Activated CD4-positive, alpha-beta T cell treated with anti-CD3 and anti-CD28 coated beads, Interleukin-10, Interleukin-2, amounts not matched to agents 100 ng/mL and 50 ng/mL, durations not matched to agents 16 hours and 8 hours (primary cell): Measurements from ENCODE around the gene DUSP14.
A peak's percentile ranks its signal among the peaks of the same experiment; 100 is the strongest.
"Not testable (repeated sequence)": the region's sequence is repeated elsewhere in the genome, so short reads cannot be mapped to it uniquely, and the experiment has no call there.

Experiments used
- DNase-seq: peaks from one replicate; pipeline ENCODE4 v3.0.0-alpha.2; 2020

DUSP14 gene, protein sequence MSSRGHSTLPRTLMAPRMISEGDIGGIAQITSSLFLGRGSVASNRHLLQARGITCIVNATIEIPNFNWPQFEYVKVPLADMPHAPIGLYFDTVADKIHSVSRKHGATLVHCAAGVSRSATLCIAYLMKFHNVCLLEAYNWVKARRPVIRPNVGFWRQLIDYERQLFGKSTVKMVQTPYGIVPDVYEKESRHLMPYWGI

DNA sequence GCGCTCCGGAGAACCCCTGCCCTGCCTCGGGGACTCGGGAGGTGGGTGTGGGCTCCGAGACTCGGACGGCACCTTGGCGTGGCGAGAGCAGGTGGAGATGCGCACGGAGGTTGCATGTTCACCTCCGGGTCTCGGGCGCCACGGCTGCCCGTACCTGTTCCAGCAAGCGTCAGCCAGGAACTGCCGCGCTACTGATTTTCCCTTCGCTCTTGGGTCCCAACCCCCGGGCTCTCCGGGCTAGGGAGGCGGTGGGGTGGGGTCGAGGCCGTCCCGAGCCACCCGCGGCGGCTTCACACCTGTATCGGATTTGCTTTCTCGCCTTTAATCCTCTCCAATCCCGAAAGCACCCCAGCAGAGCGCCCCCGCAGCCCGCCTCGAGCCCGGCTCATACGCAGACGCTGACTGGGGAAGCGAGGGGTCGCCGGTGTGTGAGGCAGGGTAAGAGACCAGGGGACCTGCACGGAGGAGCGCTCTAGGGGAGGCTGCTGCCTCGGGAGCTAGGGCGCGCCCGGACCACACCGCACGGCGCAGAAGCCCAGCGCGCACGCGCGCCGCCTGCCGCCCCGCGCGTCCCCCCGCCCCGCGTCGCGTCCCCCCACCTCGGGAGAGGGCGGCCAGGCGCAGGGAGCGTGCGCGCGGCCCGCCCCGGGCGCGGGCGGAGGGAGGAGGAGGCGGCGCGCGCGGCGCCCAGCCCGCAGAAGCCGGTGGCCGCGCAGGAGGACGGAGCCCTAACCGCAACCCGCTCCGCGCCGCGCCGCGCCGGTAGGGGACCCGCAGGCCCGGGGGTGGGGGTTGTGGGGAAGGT, at the start of gene DUSP14:
DUSP14 (plus strand) TSS at position 695 of the 805 bp plus-strand sequence. CDS start 22,382 bp downstream, outside the sequence.
- peak; percentile 86 for DNase-seq

DNA sequence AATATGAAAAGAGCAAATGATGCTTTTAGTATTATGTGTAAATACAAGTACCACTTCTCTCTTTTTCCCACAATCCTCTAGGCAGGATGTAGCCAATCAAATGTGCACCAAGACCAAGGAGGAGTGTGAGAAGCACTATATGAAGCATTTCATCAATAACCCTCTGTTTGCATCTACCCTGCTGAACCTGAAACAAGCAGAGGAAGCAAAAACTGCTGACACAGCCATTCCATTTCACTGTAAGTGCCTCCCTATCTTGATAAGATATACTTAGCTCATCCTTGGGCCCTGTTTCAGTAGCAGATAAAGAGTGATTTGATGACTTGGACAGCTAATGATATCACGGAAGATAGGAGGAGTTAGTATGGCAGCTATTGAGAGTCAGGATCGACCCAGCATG, 49.3 kb upstream of the DUSP14 start:
- peak; percentile 21 for DNase-seq

DNA sequence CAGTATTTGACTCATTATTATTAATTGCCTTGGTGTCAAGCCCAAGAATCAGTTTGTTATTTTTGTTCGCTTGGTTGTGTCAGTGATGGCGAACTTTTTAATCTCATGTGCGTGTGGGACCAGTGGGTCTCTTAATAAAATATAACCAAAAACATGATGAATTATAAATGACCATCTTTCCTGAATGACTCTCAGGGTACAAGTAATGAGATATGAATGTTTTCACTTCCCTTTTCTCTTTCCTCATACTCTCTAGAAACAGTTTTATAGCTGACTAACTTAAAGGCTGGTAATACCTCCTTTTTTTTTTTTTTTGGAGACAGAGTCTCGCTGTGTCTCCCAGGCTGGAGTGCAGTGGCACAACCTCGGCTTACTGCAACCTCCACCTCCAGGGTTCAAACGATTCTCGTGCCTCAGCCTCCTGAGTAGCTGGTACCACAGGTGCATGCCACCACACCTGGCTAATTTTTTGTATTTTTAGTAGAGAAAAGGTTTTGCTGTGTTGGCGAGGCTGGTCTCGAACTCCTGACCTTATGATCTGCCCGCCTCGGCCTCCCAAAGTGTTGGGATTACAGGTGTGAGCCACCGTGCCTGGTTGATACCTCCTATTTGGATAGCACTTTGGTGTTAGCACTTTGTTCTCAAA, 48.2 kb upstream of the DUSP14 start:
- not testable (repeated sequence) for DNase-seq

DNA sequence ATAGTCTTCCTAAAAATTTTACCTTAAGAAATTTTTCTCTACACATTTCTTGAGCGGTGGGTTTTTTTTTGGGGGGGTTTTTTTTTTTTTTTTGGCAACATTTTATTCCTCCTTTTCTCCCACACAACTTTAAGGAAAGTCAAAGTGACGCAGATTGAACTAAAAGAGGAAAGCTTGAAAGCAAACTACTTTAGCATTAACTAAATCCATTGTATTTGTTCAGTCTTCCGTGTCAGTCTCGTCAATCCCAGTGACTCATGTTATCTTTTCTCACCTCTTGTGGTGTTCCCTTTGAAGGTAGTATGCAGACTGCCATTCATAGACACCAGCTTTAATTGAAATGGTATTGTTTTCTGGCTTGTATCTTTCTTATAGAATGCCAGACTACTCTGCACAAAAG, 43.7 kb upstream of the DUSP14 start:
- no peak for DNase-seq

DNA sequence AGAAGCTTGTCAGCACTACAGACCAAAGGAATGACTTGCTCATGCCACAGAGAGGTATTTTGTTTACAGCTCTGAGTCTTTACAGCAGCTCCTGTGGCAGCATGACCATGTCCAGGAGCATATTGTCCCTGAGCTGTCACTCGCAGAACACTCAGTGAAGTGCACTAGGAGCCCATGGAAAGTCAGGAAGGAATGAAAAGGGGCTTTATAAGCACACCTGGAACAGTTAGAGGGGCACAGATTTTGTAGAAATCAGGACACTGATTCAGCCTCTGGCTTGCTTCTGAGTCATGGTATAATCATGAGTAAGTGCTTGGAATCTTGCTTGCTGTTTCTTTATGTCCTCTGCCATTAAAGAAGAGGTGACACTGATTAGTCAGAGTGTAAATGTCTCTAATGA, 42.0 kb upstream of the DUSP14 start:
- no peak for DNase-seq

DNA sequence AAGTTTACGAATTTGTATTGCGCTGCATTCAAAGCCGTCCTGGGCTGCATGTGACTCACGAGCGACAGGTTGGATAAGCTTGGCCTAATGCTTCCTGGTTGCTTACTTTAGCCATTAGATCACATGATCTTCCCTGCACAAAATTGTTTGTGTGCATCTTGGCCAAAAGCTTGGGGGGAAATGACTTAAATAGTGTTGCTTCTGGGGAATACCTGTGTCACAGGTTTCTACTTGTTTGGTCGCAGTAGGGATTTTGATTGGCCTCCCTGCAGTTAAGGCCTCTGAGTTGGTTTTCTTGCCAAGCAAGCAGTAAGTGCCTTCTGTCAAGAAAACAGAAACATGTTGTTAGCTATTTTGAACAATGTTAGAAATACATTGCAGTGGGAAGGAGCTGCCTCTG, 39.6 kb upstream of the DUSP14 start:
- no peak for DNase-seq

DNA sequence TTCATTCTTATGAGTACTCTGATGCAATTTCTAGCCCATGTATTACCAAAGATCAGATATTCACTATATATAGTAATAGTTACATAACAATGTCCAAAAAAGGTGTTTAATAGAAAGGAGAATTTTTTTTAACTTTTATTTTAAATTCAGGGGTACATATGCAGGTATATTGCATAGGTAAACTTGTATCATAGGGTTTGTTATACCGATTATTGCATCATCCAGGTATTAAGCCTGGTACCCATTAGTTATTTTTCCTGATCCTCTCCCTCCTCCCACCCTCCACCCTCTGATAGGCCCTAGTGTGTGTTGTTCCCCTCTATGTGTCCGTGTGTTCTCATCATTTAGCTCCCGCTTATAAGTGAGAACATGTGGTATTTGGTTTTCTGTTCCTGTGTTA, 31.9 kb upstream of the DUSP14 start:
- not testable (repeated sequence) for DNase-seq

DNA sequence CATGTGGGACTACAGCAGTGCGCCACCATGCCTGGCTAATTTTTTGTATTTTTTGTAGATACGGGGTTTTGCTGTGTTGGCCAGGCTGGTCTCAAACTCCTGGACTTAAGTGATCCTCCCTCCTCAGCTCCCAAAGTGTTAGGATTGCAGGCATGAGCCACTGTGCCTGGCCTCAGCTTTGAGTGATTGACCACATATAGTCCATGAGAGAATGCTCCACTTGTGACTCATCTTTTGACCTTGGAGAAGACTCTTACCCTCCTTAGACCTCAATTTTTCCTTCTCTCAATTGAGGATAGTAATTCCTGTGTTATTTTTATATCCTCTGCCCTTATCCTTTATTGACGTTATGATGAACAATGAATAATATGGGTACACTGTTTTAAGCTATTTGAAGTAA, 30.9 kb upstream of the DUSP14 start:
- DNase-seq: no peak

DNA sequence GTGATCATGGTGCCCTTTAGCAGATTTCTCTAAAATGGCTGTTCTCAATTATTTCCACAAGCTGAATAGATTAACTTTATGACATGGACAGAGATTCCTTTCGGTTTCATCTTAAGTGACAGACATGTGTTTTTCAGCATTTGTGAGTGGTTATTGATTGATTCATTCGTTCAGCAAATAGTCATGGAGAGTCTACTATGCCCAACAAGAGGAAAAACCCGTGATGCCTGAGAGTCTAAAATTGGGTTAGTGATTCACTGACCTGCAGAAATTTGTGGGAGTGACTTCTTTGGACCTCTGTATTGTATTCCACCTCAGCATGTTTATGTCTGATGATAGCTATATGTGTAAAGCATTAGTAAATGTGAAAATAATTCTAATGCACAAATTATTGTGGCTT, 28.0 kb upstream of the DUSP14 start:
- DNase-seq: peak; percentile 8

DNA sequence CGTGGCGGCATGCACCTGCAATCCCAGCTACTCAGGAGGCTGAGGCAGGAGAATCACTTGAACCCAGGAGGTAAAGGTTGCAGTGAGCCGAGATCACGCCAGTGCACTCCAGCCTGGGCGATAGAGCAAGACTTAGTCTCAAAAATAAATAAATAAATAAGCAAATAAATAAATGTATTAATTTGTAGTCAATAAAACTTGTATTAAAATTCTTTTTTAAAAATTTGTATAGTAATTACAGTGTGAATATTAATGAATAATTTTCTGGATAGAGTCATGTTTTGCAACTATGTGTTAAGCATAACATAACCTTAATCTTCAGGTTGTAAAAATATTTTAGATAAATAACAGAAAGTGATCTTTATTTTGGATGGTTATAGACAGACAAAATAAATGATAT, 27.2 kb upstream of the DUSP14 start:
- no peak for DNase-seq

DNA sequence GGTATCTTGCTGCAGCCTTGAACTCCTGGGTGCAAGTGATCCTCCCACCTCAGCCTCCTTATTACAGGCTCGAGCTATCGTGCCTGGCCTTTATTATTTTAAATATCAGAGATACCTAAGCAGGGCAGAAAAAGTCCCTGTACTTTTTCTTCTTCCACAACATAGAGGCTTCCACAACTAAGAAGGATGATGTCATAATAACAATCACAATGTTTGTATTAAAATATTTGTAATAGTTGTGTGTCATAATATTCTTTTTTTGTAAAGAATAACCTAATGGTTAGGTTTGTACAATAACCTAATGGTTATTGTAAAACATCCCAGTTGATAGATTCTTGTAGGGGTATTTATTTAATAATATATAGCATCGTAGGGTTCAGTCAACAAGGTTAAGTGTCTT, 26.7 kb upstream of the DUSP14 start:
- no peak for DNase-seq

DNA sequence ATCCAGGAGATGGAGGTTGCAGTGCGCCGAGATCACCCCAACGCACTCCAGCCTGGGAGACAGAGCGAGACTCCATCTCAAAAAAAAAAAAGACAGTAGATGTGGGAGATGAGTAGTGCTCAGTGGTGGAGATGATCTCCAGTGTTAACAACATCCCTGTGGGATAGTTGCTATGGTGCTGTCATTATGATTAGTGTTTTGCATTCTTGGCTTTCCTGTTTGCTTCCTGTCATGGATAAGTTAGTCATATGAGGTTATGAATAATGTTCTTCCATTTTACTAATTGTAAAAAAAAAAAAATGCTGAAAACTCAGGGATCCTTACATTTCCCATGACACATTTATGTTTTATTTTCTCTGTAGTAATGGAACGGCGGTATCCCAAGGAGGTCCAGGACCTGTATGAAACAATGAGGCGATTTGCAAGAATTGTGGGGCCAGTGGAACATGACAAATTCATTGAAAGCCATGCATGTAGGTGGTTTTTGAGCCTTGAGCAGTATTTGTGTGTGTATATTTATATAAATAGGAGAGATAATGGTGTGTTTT, 24.5 kb upstream of the DUSP14 start:
- no peak for DNase-seq

DNA sequence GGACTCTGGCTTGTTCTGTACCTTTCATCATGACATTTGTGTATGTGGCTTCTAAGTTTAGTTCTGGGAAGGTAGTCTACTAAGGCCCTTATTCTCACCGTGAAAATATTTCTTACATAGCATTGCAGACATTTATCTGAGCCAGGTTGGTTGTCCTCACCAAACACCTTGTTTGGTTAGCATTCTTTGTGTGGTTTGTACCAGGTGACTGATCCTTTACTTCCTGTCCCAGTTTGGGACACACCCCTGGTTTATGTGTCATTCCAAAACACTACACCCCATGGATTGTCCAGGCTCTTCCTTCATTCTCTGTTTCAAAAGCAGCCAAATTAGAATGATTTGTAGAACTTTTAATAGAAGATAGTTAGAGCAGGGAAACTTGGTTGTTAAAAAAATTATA, 23.2 kb upstream of the DUSP14 start:
- no peak for DNase-seq

DNA sequence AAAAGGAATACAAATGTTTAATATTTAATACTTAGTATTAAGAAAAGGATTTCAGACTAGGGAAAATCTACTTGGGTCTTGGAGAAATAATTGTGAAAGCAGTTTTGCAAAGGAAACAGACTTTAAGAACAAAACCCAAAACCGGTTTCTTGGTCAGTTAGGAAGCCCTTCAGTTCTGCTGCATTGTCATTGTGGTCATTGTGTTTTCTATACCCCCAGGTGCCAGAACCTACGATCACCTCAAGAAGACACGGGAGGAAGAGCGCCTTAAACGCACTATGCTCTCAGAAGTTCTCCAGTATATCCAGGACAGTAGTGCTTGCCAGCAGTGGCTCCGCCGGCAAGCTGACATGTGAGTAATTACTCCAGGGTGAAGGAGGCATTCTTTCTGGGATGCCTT, 19.5 kb upstream of the DUSP14 start:
- no peak for DNase-seq

DNA sequence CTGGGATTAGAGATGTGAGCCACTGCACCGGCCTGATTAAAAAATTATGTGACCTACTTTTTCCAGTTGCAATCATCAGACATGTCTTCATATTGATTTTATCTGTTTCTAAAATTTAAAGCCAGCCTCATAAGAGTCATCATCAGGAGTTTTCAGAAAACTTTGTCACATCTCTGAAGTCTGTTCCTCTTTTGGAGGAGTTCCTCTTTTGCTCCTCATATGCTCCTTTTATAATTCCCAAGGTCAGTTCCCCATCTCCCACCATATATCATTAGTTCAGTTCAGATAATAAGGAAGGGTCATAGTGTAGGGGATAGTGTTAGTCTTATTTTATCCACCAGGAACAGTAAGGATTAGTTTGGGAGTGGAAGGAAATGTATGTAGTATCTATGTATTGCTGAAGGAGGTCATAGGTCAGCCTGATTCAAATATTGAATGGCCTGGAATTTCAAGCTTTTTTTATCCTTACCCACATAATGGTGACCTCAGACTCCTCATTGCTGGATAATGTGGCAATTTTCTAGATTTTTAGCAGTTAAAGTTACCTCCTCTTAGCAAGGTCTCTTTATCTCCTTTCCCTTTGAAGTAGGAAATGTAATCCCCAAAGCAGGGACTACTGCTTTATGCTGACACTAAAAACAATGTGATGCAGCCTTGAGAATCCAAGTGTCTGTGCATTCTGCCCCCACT, 13.8 kb upstream of the DUSP14 start:
- DNase-seq: no peak

DNA sequence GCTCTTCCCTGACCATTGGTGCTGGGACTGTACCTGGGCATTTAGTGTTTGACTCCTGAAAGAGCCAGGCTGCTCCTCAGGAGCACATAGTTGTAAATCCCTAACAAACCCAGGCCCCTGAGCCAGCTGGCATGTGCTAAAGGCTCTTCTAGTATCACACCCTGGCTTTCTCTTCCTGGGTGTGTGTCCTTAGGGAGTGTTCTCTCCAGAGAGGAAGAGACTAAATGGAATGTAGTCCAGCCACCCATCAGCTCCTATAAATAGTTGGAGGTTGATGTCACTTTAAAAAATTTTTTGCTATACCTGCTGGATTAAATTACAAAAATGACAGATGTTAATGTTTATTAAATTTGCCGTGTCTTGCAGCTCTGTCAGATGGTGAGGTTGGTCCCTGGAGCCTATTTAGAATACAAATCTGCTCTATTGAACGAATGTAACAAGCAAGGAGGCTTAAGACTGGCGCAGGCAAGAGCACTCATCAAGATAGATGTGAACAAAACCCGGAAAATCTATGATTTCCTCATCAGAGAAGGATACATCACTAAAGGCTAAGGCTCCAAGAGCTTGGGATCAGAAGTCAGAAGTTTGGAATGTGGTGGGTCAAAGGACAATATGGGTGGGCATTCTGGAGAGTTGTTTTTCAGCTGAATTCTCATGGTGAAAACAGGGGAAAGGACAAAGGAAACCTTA, 13.1 kb upstream of the DUSP14 start:
- DNase-seq: no peak

DNA sequence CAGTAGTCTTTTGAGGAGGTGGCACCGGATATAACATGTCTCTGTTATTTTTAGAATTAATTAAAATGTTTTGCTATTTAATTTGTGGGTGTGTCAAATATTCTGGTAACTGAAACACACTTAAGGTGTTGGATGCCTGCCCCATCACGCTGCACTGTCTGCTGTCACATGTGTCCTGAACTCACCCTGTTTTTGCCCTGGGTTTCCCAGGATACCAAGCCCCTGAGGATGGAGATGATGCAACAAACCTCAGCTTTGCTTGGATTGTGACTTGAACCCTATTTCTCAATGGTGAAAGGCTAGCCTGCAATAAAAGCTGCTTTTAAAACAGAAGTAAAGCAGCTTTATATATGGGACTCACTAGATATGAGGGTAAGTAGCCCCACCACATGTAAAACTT, 11.5 kb upstream of the DUSP14 start:
- no peak for DNase-seq

DNA sequence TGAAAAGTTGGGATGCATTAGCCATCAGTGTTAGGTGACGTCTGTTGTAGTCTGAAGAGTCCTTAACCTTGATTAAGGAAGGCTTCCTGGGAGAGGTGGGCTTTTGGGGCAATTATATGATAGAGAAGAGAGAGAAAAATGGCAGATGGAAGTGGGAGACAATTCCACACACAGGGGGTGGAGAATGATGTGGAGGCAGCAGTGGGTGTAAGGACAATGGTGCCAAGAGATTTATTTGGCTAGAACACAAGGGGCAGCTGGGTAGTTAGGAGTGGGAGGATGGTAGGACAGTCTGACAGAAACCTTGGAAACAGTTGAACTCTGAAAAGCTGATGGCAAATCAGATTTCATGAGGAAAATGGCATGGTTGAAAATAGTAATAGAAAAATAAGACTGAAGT, 10.7 kb upstream of the DUSP14 start:
- DNase-seq: no peak

DNA sequence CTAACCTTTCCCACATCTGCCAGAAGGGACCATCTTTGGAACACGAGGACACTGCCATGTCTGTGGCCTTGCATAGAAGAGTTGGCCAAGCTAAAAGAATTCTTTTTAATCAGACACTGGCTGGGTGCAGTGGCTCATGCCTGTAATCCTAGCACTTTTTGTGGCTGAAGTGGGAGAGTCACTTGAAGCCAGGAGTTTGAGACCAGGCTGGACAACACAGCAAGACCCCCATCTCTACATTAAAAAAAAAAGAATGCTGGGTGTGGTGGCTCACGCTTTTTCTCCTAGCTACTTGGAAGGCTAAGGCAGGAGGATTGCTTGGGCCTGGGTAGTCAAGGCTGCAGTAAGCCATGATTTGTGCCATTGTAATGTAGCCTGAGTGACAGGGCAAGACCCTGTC, 9.3 kb upstream of the DUSP14 start:
- no peak for DNase-seq

DNA sequence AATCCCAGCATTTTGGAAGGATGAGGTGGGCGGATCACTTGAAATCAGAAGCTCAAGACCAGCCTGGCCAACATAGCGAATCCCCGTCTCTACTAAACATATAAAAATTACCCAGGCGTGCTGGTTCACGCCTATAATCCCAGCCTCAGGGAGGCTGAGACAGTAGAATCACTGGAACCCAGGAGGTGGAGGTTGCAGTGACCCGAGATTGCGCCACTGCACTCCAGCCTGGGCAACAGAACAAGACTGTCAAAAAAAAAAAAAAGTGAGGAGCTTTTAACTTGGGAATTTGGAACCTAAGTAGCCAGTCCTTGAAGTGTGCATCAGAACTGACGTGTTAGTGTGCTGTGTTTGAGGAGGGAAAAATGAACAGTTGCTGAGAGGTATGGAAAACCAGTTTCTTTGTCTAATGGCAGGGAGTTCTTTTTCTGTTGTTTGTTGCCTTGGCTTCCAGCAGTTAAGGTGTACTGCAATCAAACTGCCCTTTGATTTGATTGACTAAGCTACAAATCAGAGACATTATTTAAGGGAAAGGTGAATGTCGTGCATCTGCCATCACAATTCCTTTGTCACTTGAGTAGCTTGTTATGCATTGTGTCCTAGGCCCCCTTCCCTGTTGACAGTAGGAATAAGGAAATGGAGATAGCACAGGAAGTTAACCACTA, 8.6 kb upstream of the DUSP14 start:
- DNase-seq: no peak

DNA sequence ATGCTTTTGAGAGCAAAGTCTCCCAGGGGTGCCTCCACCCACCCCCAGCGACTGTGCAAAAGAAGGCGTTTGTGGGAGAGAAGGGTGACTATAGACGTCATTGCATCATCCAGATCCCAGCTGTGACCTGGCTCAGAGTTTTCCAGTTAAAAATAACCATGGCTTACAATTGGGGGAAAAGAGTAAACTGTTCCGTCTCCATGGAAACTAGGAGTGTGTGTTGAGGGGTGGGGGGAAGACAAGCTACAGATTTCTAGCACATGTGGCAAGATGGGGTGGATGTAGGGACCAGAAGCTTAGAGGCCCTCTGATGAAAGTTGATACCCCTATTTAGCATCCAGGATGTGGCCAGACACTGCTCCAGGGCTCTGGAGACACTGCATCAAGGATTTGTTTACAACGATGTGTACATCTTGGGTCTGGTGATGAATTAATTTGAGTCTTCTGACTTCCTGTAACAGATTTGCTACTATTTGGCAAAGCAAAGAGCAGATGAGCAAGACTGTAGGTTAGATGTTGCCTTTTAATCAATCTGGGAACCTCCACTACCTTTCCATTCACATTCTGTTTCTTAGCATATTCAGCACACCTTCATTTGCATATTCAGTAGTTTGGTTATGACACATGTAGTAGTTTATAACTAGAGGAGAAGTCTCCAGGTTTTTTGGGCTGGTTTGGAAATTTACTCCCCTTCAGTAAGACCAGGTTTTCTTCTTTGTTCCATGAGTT, 6.2 kb upstream of the DUSP14 start:
- DNase-seq: peak; percentile 22
